Measurements from ENCODE around the gene TGFBR2.

DNA sequence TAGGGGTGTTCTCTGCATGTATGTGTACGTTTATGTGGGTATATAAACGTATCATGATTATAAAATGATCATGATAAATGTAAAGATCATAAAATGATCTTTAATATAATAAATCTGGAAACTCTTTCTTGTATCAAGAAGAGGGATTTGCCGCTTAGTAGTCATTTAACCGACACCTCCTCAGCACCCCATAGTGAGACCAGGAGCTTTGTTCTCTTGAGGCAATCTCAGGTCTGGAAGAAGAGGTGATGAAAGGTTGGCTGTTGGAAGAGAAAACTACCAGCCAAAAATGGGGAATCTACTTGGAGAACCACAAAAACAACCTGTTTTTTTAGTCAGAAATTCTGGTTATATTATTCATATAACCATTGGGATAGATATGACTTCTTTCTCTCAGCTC is 38.7 kb downstream of the TGFBR2 start:
- TF ChIP-seq EZH2 (IDR thresholded peaks at IDR 0.05; ENCODE audit: borderline replicate concordance) (no peak), EZH2phosphoT487 (IDR thresholded peaks at IDR 0.05; ENCODE audit: low read depth, severe bottlenecking, unreplicated experiment) (no peak)
- TF ChIP-seq, protein P1, sequence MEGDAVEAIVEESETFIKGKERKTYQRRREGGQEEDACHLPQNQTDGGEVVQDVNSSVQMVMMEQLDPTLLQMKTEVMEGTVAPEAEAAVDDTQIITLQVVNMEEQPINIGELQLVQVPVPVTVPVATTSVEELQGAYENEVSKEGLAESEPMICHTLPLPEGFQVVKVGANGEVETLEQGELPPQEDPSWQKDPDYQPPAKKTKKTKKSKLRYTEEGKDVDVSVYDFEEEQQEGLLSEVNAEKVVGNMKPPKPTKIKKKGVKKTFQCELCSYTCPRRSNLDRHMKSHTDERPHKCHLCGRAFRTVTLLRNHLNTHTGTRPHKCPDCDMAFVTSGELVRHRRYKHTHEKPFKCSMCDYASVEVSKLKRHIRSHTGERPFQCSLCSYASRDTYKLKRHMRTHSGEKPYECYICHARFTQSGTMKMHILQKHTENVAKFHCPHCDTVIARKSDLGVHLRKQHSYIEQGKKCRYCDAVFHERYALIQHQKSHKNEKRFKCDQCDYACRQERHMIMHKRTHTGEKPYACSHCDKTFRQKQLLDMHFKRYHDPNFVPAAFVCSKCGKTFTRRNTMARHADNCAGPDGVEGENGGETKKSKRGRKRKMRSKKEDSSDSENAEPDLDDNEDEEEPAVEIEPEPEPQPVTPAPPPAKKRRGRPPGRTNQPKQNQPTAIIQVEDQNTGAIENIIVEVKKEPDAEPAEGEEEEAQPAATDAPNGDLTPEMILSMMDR (IDR thresholded peaks at IDR 0.05; ENCODE audit: poor library complexity): no peak
